AG04450 (cell line): ENCODE results near the gene CLCA4. TPM values are rescaled to one million over a fixed set of nuclear protein-coding genes. Genes with fewer than 3 reads are reported as not detected.

Source experiments
- CTCF ChIA-PET: fragments of 300-600, 350-600 bp; formaldehyde crosslinking; extraction: SDS; loops from one replicate; lab custom pipeline; 2022; ENCODE audit warnings: antibody characterized with exemption, inconsistent platforms; lab: Charles Lee
- POLR2A ChIA-PET: fragments of 350-600 bp; formaldehyde crosslinking; extraction: SDS; loops from one replicate; lab custom pipeline; 2021; ENCODE audit warnings: antibody characterized with exemption, inconsistent platforms; lab: Yijun Ruan, JAX
- DNase-seq: peaks from one replicate; pipeline ENCODE4 v3.0.0-alpha.2; 2011; ENCODE audit warnings: low read depth, low spot score
- H3K27ac ChIP-seq: one replicate; pipeline ENCODE4 v1.5.1; 2012; ENCODE audit warnings: low read depth, low read length, control low read depth
- H3K27me3 ChIP-seq: one replicate; pipeline ENCODE4 v1.6.0; 2012; ENCODE audit warnings: low read length; ENCODE audit not compliant: control insufficient read depth, insufficient read depth
- H3K4me3 ChIP-seq: 2 replicates; pipeline ENCODE4 v1.5.1; 2011; ENCODE audit warnings: mild to moderate bottlenecking, low read depth, low read length, control low read depth
- H3K9me3 ChIP-seq: 2 replicates; pipeline ENCODE4 v1.5.1; 2012; ENCODE audit warnings: low read length; ENCODE audit not compliant: control insufficient read depth, insufficient read depth
- CTCF ChIP-seq: IDR thresholded peaks from 2 replicates; pipeline ENCODE4 v1.5.1; 2011; ENCODE audit warnings: low read depth, low read length, control low read depth, inconsistent platforms
- polyA plus RNA-seq: library from polyadenylated mRNA; depleted of rRNA; stranded (reverse); fragments of >200 nt; gene quantifications from 2 replicates; pipeline ENCODE4 v1.2.3, GENCODE V29; 2011

Gene CLCA4
- polyA plus RNA-seq, 1 experiment: not detected

DNA sequence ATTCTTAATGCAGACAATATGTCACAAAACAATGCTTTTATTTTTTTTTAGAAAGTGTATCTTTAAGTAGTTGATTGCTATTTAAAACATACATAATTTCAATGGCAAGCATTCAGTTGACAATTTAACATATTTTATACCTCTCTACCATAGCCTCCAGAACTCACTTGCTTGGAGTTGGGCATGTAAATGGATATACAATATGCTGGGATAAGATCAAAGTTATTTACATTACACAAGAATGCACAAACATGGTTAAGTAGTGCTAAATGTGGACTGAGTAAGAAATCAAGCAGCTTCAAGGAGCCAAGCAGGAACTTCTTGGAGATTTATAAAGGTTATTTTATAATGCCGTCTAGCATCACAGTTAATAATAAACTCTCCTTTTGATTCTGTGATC, 17.0 kb downstream of the CLCA4 start:
- TF ChIP-seq CTCF: no peak
- Histone ChIP-seq H3K27ac (no peak overlapping the region), H3K9me3 (no peaks in the 10 kb centered on the region), H3K4me3 (no peak overlapping the region), H3K27me3 (no peaks in the 10 kb centered on the region)
- POLR2A ChIA-PET: no interaction called here
- DNase-seq: no peak
- CTCF ChIA-PET: no interaction called here

- POLR2A ChIA-PET: no interaction called here
These were observed 20.5 kb downstream of the CLCA4 start for GRCh38 chr1:86567341-86567740.

GRCh38 chr1:86567878-86568277, 21.0 kb downstream of the CLCA4 start:
- Histone ChIP-seq H3K27me3 (no peaks in the 10 kb centered on the region), H3K4me3 (no peak overlapping the region), H3K27ac (no peak overlapping the region), H3K9me3 (no peaks in the 10 kb centered on the region)
- no peak for TF ChIP-seq CTCF
- ChIA-PET CTCF (no interaction called here), POLR2A (no interaction called here)
- DNase-seq: no peak

More at GRCh38 chr1:86567341-86567740, 20.5 kb downstream of the CLCA4 start:
- Histone ChIP-seq H3K27me3 (no peaks in the 10 kb centered on the region), H3K4me3 (no peak overlapping the region), H3K27ac (no peak overlapping the region), H3K9me3 (no peaks in the 10 kb centered on the region)
- CTCF ChIA-PET: no interaction called here
- no peak for DNase-seq
- TF ChIP-seq CTCF: no peak

DNA sequence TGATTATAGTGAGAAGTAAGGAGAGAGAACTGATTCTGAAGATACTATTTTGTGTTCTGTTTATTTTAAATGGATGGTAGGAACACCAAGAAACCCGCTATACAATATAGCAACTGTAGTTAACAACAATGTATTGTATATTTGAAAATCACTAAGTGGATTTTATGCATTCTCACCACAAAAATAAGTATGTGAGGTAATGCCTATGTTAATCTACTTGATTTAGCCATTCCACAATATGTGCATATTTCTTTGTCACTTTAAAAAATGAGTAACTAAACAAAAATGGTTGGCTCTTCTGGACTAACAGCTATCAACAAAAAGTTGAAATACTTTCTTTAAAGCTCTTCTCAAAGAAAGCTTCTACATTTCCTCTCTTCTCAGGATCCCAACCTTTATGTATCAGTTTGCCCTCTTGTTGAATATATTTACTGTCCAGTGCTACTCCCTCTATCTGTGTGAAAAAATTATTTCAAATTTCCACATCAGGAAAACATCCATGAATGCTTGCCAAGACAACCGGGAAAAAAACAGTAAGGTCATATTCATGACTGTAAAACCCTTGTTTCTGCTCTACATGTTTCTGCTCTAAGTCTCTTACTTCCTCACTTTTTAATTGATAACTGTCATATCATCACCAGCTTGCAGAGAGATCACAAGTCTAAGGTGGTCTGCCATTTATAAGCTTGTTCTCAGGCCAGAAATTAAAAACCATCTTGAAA, 27.0 kb downstream of the CLCA4 start:
- POLR2A ChIA-PET: no interaction called here
- CTCF ChIA-PET: no interaction called here
- Histone ChIP-seq H3K27ac (no peak overlapping the region), H3K9me3 (no peaks in the 10 kb centered on the region), H3K27me3 (no peaks in the 10 kb centered on the region), H3K4me3 (no peak overlapping the region)
- DNase-seq: no peak
- no peak for TF ChIP-seq CTCF

DNA sequence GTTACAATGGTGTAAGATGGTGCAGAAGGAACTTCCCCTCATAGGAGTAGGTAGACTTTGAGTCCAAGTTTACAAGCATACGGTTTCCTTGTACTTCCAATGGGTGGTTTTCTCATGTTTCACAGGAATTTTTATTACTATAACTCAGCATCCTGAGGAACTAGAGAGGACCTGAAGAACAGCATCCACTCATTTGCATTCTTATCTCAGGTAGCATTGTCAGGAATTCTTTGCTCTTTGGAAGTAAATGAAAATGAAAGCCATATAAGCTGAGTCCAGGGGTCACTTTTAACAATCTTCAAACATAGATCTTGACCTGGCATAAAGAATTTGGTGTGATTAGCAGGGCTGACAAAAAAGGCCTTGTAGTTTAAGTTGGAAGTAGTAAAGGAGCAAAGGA, 34.4 kb downstream of the CLCA4 start:
- ChIA-PET POLR2A (no interaction called here), CTCF (no interaction called here)
- Histone ChIP-seq H3K27ac (no peak overlapping the region), H3K27me3 (no peaks in the 10 kb centered on the region), H3K9me3 (no peaks in the 10 kb centered on the region), H3K4me3 (no peak overlapping the region)
- TF ChIP-seq CTCF: no peak
- no peak for DNase-seq
